Stimulated activated CD4-positive, alpha-beta T cell treated with anti-CD3 and anti-CD28 coated beads, Interleukin-15, amount 100 ng/mL, for 1 hour (primary cell): ENCODE measurements around the gene ATP6V1G2.
"Not testable (repeated sequence)": the region's sequence is repeated elsewhere in the genome, so short reads cannot be mapped to it uniquely, and the experiment has no call there.

Experiments
- DNase-seq, 2 donors: peaks; one replicate each; pipeline ENCODE4 v3.0.0-alpha.2; 2020; ENCODE audit warnings: low read depth in 1 of 2, low spot score in 1 of 2

The ATP6V1G2 gene

DNA sequence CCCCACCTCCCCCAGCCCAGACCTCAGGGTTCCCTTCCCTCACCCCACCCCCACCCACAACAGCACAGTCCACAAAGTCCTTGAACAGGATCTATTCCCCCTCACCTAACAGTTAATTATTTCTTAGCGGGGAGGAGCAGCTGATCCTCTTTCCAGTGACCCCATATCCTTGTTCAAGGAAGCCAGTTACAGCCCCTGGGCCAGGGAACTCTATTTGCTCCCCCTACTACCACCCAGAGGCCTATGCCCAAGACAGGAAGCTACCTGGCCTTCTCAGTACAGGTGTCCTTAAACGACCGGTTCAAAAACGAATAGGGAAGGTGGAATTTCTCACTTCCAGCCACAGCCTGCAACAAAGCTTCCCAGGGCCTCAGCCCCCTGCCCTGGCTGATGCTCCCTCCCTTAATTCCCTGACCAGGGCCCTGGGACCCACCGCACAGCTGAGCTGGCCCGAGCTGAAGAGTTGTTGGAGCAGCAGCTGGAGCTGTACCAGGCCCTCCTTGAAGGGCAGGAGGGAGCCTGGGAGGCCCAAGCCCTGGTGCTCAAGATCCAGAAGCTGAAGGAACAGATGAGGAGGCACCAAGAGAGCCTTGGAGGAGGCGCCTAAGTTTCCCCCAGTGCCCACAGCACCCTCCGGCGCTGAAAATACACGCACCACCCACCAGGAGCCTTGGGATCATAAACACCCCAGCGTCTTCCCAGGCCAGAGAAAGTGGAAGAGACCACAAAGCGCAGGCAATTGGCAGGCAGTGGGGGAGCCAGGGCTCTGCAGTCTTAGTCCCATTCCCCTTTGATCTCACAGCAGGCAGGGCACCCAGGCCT, 16.9 kb downstream of the ATP6V1G2 start:
- no peak for DNase-seq

DNA sequence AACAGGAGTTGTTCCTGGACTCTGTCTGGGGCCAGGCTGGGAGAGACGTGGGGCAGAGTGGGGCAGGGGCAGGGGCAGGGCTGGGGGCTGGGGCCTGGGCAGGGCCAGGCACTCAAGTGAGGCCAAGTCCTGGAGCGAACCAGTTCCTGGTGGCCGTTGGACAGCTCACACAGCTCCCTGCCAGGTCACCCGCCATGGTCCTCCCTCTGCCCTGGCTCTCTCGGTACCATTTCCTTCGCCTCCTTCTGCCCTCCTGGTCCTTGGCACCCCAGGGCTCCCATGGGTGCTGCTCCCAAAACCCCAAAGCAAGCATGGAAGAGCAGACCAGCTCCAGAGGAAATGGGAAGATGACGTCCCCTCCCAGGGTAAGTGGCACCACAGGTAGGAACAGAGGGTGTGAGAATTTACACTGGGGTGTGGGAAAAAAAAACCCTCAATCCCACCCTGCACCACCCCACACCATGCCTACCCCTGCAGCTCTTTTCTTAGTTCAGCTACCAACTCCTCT, 17.5 kb downstream of the ATP6V1G2 start, which contains the start of gene MCCD1:
Gene MCCD1, plus strand, starts transcription at position 142 of the 508 bp plus-strand sequence. Its CDS starts 53 bp downstream, at position 195.
- DNase-seq = no peak

DNA sequence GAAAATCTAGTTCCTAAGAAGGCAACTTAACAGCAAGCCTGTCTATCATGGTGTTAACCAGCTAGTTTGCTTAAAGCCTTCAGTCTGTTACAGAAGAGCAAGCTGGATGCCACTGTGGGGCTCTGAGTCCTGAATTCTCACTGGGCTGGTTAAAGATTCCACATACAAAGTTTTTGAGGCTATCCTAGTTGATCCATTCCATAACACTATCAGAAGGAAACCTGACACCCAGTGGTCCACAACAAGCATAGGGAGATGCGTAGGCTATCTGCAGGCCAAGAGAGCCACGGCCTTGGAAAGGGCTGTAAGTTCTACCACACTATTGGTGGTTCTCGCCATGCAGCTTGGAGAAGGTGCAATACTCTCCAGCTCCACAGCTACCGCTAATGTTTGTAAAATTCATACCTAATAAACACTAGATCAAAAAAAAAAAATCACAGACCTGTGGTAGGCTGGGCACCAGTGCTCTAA, 18.1 kb downstream of the ATP6V1G2 start:
- DNase-seq = no peak

DNA sequence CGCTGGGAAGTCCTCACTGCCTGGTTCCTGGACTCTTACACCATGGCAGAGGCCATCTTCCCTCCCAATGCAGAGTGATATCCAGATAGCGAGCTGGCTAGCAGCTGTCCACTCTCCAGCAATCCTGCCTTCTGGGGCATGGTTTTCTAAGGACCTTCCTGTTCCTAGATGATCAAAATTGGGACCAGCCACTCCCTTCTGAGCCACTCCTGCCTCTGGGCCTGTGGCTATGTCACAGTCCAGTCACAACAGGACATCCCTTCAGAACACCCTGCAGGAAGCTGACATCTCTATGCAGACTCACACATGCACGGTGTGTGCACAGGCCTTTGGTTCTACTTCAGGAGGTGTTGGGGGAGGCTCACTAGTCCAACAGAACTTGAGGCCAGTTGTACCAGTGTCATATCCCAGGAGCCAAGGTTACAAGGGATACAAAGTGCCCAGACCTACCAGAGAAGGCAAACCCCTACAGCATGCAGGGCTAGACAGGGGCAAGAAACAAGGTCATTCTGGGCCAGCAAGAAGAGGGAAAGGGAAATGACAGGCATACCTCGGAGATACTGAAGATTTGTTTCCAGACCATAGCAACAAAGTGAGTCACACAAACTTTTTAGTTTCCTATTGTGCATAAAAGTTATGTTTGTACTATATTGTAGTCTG, 20.3 kb downstream of the ATP6V1G2 start:
- DNase-seq = no peak

DNA sequence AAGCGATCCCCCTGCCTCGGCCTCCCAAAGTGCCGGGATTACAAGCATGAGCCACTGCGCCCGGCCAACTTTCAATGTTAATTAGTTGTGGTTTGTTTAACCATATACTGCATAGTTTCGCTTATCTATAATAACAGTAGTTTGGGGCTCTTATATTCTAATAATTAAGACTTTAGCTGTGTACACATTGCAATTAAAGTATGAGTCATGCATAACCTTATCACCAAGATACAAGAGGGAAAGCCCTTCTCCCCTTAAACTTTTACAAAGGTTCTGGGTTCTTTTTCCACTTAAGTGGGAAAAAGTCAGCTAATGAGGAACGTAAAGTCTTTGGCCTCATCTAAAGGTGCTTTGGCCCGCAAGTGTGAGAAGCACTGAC, 20.9 kb downstream of the ATP6V1G2 start:
- no peak for DNase-seq

DNA sequence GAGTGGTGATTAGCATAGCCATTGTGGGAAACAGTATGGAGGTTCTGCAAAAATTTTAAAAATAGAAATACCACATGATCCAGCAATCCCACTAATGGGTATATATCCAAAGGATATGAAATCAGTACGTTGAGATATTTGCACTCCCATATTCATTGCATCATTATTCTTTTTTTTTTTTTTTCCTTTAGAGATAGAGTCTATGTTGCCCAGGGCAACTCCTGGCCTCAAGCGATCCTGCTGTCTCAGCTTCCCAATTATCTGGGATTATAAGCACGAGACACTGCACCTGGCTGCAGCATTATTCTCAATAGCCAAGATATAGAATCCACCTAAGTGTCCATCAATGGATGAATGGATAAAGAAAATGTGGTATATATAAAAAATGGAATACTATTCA, 24.6 kb downstream of the ATP6V1G2 start:
- no peak for DNase-seq

DNA sequence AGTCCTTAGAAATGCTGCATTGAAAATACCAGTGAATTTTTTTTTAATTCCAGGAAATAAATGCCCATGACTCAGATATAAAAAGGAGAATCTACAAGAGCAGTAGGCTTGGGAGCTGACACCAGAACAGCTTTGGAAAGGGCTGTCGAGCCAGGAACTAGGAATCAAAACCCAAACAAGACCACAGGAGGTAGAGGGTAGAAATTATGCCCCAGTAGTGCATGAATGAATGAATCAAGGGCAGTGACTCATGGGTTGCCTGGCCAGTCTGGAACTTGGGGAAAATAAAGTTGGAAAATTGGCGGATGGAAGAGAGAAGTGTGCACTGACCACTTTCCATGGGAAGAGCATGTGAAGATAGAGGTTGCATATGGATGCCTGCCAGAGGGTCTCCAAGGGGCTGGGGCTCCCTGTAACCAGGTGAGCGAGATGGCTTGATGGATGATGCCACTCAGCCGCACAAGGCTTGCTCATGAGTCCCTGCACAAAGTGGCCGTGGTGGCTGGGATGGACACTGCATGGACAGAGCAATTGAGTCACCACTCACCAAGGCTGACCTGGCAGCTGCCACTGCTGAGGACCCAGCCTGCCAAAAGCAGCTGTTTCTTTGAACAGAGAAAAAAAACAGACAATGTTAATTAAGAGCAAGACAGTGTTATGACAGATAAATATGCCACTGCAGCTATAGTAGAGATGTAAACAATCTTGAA, 32.8 kb downstream of the ATP6V1G2 start:
- no peak for DNase-seq

DNA sequence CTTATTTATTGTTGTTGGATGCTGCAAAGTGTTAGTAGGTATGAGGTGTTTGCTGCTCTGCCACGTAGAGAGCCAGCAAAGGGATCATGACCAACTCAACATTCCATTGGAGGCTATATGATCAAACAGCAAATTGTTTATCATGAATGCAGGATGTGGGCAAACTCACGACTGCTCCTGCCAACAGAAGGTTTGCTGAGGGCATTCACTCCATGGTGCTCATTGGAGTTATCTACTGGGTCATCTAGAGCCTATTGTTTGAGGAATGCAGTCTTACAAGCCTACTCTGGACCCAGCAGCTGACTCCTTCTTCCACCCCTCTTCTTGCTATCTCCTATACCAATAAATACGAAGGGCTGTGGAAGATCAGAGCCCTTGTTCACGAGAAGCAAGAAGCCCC, 36.4 kb downstream of the ATP6V1G2 start:
- DNase-seq = no peak

DNA sequence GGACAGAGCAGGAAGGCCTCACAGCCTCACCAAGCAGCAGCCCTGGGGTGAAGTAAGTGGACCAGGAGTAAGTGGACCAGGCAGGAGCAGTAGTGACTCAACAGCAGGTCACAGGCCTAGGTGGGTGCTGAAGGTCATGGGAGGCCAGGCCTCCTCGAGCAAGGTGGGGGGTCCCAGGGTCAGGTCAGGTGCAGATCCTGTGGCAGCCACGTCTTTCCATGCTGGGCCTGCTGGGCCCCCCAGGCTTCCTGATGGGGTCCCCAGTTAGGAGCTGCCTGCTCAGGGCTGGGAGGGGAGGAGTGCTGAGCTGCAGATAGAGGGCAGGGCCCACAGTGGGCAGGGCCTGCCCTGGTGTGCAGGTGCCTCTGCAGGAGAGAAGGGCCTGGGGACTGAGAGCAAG, 37.4 kb downstream of the ATP6V1G2 start:
- DNase-seq = not testable (repeated sequence)

DNA sequence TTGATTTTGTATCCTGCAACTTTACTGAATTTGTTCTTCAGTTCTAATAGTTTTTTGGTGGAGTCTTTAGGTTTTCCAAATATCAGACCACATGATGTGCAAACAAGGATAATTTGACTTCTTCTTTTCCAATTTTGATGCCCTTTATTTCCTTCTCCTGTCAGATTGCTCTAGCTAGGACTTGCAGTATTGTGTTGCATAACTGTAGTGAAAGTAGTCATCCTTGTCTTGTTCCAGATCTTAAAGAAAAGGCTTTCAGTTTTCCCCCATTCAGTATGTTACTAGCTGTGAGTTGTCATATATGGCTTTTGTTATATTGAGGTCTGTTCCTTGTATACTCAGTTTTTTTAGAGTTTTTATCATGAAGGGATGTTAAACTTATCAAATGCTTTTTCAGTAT, 43.8 kb downstream of the ATP6V1G2 start:
- no peak for DNase-seq

DNA sequence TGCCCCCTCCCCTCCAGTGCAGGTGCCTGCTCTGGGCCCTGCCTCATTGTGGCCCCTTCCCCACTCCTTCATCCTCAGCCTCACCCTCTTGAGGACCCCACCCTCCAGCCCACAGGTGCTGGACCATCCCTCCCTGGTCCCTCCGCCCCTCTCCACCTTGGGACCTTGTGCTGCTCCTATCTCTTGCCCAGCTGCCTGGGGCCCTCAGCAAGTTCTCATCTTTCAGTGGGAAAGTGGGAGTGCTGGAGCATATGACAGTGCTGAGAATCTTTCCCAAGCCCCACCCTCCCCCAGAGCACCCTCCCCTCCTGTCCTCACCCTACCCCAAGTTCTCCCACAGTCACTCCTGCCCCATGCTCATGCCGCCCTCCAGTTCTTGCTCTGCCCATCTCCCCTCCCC, 46.8 kb downstream of the ATP6V1G2 start:
- DNase-seq = not testable (repeated sequence)

DNA sequence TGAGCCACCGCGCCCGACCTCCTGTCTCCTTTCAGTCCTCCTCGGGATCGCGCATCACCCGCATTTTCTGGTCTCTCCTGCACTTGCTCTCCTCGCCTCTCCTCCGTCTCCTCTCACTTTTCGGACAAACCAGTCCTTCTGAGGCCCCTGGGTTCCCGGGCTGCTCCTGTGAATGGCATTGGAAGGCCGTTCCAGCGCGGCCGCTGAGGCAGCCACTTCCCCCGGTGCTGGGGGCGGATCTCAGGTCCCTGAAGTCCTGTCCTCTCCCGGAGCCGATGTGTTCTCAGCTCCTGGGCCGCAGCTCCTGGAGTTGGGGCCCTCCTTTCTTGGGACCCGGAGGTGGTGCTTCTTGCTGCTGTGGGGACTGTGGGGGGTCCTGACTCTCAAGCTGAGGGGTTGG, 47.7 kb downstream of the ATP6V1G2 start:
- no peak for DNase-seq

DNA sequence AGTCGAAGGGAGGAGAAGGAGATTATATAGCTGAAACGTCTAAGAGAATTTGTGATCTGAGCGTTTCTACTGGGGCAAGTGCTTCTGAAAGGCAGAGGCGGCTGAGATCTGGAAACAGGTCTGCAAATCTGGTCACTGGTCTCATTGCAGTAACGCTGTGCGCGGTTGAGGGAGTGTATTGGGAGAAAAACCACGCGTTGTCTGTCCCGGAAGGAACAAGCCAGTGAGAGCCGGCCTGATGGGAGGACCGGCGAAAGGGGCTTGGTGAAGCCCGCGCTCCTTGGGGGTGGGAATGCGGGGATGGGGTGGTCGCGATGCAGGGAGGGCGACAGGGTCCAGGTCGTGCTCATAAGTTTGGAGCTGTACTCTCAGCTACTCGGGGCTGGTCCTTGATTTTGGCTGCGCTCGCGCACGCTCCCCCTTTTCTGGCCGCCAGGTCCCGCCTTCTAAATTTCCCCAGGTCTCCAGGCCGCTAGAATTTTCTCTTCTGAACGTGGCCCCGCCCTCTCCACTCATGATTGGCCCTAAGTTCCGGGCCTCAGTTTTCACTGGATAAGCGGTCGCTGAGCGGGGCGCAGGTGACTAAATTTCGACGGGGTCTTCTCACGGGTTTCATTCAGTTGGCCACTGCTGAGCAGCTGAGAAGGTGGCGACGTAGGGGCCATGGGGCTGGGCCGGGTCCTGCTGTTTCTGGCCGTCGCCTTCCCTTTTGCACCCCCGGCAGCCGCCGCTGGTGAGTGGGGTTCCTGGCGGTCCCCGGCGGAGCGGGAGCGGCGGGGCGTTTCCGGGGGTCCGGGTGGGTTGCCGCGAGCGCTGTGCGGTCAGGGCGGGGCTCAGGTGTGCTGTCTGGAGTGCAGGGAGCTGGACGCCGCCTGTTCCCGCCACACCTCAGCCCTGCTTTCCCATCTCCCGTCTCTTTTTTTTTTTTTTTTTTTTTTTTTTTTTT, 48.6 kb downstream of the ATP6V1G2 start, which contains the start of gene MICB:
Gene MICB, plus strand, starts transcription at position 615 of the 946 bp plus-strand sequence. Its CDS starts 49 bp downstream, at position 664.
- DNase-seq = peak; percentile 61 to 77

DNA sequence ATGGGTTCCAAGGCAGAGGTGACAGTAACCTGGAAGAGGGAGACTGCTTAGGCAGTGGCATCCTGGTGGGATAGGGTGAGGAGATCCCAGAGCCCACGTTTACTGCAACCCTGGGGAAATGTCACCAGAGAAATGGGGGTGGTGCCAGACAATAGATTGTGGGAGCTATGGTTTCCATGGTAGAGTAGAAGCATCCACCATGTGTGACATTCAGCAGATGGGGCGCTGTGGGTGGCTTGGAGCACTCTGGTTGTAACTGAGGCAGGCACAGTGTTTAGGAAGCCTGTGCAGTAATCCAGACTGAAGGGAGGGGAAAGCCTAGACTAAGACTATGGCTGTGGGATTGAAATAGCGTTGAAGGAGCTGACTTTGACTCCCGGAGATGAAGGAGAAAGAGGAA, 49.6 kb downstream of the ATP6V1G2 start:
- not testable (repeated sequence) for DNase-seq

DNA sequence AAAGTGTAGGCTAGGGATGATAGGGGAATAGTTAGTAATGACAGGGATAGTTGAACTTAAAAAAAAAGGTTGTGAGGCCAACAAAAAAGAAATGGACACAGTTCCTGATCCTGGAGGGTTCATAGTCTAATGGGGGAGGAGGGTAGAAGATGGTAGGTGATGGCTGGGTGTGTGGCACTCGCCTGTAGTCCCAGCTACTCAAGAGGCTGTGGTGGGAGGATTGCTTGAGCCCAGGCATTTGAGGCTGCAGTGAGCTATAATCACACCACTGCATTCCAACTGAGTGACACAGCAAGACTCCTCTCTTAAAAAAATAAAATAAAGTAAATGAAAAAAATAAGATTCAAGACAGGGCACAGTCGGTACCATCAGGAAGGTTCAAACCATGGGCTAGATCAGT, 50.8 kb downstream of the ATP6V1G2 start:
- DNase-seq = no peak
